ENCODE data around the gene KIAA0825. TPM values are rescaled to one million over a fixed set of nuclear protein-coding genes. Genes with fewer than 3 reads are reported as not detected.

The KIAA0825 gene
- total RNA-seq, 2 donors from 2014 or later, result 2.6 to 3.0 TPM

DNA sequence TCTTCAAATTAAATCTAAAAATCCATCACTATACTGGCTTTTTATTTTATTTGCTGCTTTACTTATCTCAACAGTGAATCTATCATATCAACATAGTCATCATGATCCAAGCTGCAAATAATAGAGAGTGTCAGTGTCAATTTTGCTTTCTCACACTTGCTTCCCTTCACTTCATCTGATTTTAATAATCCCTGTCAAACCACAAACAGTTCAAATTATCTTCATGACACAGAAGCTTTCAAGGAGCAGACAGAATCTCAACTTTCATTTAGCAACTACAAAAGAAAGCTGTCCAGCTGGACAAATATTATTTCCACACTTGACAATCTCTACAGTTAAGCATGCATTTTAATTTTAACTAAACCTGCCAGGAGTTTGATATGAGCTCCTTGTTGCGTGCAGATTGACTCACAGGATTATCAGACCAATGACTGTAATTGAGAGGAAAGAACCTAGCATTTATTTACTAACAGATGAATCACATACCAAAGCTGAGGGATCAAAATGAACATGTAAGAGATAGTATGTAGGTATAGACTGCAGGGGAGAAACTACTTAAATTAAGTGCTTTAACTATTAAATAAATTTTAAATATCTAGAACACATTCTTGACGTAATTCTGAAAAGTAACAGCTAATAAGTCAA is 56.0 kb downstream of the KIAA0825 start:
- no peaks in the 10 kb centered on the region for H3K9me3 ChIP-seq (ENCODE audit: control insufficient read depth, low read length, poor library complexity, severe bottlenecking)
- no peak for ATAC-seq
- no peaks in the 10 kb centered on the region for H3K27me3 Mint-ChIP-seq
- H3K4me3 Mint-ChIP-seq, result no peak overlapping the region
- no peak for DNase-seq
- no peaks in the 10 kb centered on the region for H3K36me3 Mint-ChIP-seq (ENCODE audit: low read depth)
- no peak overlapping the region for H3K27ac Mint-ChIP-seq
- no peaks in the 10 kb centered on the region for H3K4me1 Mint-ChIP-seq

DNA sequence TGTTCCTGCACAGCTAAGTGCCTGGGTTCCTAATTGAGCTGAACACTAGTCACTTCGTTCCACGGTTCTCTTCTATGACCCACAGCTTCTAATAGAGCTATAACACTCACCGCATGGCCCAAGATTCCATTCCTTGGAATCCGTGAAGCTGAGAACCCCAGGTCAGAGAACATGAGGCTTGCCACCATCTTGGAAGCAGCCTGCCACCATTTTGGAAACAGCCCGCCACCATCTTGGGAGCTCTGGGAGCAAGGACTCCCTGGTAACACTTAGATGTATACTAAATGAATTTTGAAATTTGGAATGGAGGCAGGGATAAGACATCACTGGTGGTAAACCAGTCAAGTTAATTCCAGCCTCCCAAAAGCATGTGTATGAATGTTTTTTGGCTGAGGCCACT is 60.4 kb downstream of the KIAA0825 start:
- H3K27ac Mint-ChIP-seq, result no peak overlapping the region
- H3K4me3 Mint-ChIP-seq, result no peak overlapping the region
- no peaks in the 10 kb centered on the region for H3K9me3 ChIP-seq (ENCODE audit: control insufficient read depth, low read length, poor library complexity, severe bottlenecking)
- ATAC-seq (no peak), DNase-seq (no peak)
- H3K4me1 Mint-ChIP-seq, result no peaks in the 10 kb centered on the region
- H3K27me3 Mint-ChIP-seq, result no peaks in the 10 kb centered on the region
- H3K36me3 Mint-ChIP-seq (ENCODE audit: low read depth), result no peaks in the 10 kb centered on the region

DNA sequence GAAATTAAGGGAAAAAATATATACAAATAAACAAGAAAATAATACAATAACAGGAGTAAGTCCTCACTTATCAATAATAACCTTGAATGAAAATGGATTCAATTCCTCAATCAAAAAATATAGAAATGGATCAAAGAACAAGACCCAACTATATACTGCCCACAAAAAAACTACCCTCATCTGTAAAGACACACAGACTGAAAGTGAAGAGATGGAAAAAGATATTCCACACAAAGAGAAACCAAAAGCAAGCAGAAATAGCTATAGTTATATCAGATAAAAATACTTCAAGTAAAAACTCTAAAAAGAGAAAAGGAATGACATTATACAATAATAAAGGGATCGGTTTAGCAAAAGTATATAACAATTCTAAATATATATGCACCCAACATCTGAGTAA is 66.5 kb downstream of the KIAA0825 start:
- no peak overlapping the region for H3K27ac Mint-ChIP-seq

DNA sequence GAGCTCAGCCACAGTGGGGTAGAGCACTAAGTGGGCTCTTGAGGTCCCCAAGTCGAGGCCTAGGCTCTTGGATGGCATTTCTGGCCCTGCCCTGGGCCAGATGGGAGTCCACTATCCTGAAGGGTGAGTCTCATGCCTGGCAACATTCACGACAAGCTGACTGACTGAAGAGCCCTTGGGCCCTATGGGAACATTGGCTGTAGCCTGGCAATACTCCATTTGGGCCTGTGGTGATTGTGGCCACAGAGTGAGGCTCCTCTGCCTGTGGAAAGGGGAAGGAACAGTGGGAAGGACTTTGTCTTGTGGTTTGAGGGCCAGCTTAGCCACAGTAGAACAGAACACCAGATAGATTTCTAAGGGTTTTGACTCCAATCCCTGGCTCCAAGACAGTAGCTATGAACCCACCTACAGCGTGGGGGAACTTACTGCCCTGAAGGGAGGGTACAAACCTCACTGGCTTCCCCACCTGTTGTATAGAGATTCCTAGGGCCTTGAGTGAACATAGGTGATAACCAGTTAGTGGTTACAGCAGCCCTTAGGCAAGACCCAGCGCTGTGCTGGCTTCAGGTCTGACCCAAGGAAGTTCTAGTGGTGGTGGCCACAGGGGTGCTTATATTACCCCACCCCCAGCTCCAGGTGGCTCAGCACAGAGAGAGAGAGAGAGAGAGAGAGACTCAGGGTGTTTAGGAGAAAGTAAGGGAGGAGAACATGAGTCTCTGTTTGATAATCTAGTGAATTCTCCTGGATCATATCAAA is 72.4 kb downstream of the KIAA0825 start:
- H3K9me3 ChIP-seq (ENCODE audit: control insufficient read depth, low read length, poor library complexity, severe bottlenecking), result no peaks in the 10 kb centered on the region
- H3K36me3 Mint-ChIP-seq (ENCODE audit: low read depth), result no peaks in the 10 kb centered on the region
- no peak for ATAC-seq
- peak overlapping the region; percentile 14 for H3K27ac Mint-ChIP-seq
- DNase-seq, result no peak
- no peaks in the 10 kb centered on the region for H3K27me3 Mint-ChIP-seq
- no peak overlapping the region for H3K4me3 Mint-ChIP-seq
- H3K4me1 Mint-ChIP-seq, result peaks cover 8% of the 10 kb centered on the region

More for the DNA sequence above, 66.5 kb downstream of the KIAA0825 start:
- no peaks in the 10 kb centered on the region for H3K27me3 Mint-ChIP-seq
- no peaks in the 10 kb centered on the region for H3K36me3 Mint-ChIP-seq (ENCODE audit: low read depth)
- no peak overlapping the region for H3K4me3 Mint-ChIP-seq
- no peaks in the 10 kb centered on the region for H3K9me3 ChIP-seq (ENCODE audit: control insufficient read depth, low read length, poor library complexity, severe bottlenecking)
- ATAC-seq, result no peak
- DNase-seq, result no peak
- no peaks in the 10 kb centered on the region for H3K4me1 Mint-ChIP-seq

- Mint-ChIP-seq H3K27me3 (no peaks in the 10 kb centered on the region), H3K4me3 (no peak overlapping the region), H3K27ac (no peak overlapping the region), H3K36me3 (ENCODE audit: low read depth) (peaks cover 4% of the 10 kb centered on the region), H3K4me1 (peaks cover 8% of the 10 kb centered on the region)
- peaks cover 3% of the 10 kb centered on the region for H3K9me3 ChIP-seq (ENCODE audit: control insufficient read depth, low read length, poor library complexity, severe bottlenecking)
- no peak for DNase-seq
- no peak for ATAC-seq
Observed at GRCh38 chr5:94544875-94545547, 73.4 kb downstream of the KIAA0825 start.

DNA sequence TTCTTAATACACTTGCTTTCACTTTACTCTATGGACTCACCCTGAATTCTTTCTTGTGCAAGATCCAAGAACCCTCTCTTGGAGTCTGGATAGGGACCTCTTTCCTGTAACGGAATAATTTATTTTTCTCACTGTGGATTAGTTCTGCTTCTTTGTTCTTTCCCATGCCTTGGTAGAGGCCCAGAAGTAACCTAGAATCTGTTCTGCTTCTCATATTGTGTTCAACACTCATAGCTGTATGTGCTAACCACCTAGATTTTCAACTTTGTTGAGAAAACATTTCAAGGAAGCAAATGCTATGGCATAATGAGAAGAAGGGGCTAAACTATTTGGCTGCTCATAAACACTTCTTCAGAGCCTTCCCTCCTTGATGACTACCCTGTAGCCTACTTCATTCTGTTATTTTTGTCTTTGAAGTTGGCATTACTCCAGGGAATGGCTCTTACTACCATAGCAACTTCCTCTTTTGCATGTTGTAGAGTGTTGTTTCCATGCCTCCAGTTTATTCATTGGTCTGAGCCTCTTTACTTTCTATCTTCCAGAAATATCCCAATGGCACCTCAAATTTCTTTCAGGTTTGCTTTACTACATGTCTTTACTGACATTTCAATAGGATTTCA is 74.3 kb downstream of the KIAA0825 start:
- Mint-ChIP-seq H3K4me1 (peaks cover 8% of the 10 kb centered on the region), H3K36me3 (ENCODE audit: low read depth) (peaks cover 5% of the 10 kb centered on the region), H3K27ac (no peak overlapping the region), H3K27me3 (no peaks in the 10 kb centered on the region), H3K4me3 (no peak overlapping the region)
- DNase-seq (no peak), ATAC-seq (no peak)
- H3K9me3 ChIP-seq (ENCODE audit: control insufficient read depth, low read length, poor library complexity, severe bottlenecking), result peaks cover 4% of the 10 kb centered on the region

- peaks cover 10% of the 10 kb centered on the region for H3K4me1 Mint-ChIP-seq
- ATAC-seq, result no peak
- no peak overlapping the region for H3K27ac Mint-ChIP-seq
- no peak for DNase-seq
- H3K27me3 Mint-ChIP-seq, result no peaks in the 10 kb centered on the region
- H3K36me3 Mint-ChIP-seq (ENCODE audit: low read depth), result peaks cover 5% of the 10 kb centered on the region
- no peak overlapping the region for H3K4me3 Mint-ChIP-seq
- peaks cover 4% of the 10 kb centered on the region for H3K9me3 ChIP-seq (ENCODE audit: control insufficient read depth, low read length, poor library complexity, severe bottlenecking)
Observed at GRCh38 chr5:94540856-94541494, 77.4 kb downstream of the KIAA0825 start.

- DNase-seq, result no peak
- Mint-ChIP-seq H3K36me3 (ENCODE audit: low read depth) (peaks cover 5% of the 10 kb centered on the region), H3K4me3 (no peak overlapping the region), H3K27me3 (no peaks in the 10 kb centered on the region), H3K27ac (no peak overlapping the region), H3K4me1 (peaks cover 2% of the 10 kb centered on the region)
- no peak for ATAC-seq
- H3K9me3 ChIP-seq (ENCODE audit: control insufficient read depth, low read length, poor library complexity, severe bottlenecking), result peaks cover 4% of the 10 kb centered on the region
Observed at GRCh38 chr5:94538260-94538659, 80.1 kb downstream of the KIAA0825 start.

DNA sequence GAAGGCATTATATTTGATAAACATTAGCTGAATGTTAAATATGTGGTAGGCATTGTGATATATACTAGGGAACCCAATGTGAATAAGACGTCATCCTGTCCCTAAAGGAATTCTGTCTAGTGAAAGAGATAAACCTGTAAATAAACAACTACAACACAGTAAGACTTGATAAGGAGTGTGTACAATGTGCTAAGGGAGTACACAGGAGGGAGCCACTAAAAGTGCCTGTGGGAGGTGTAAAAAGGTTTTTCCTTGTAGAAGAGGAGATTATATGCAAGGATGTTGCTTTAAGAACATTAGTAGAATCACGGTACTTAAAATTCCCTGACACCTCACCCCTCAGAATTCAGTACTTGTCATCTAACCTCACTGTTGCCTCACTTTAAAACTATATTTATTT is 91.7 kb downstream of the KIAA0825 start:
- Mint-ChIP-seq H3K27me3 (no peaks in the 10 kb centered on the region), H3K36me3 (ENCODE audit: low read depth) (no peaks in the 10 kb centered on the region), H3K4me3 (no peak overlapping the region), H3K4me1 (no peaks in the 10 kb centered on the region), H3K27ac (no peak overlapping the region)
- no peaks in the 10 kb centered on the region for H3K9me3 ChIP-seq (ENCODE audit: control insufficient read depth, low read length, poor library complexity, severe bottlenecking)
- DNase-seq, result no peak
- no peak for ATAC-seq

GRCh38 chr5:94524841-94525697 is 93.3 kb downstream of the KIAA0825 start:
- no peaks in the 10 kb centered on the region for H3K9me3 ChIP-seq (ENCODE audit: control insufficient read depth, low read length, poor library complexity, severe bottlenecking)
- H3K4me1 Mint-ChIP-seq, result no peaks in the 10 kb centered on the region
- no peak for DNase-seq
- H3K27me3 Mint-ChIP-seq, result no peaks in the 10 kb centered on the region
- ATAC-seq, result peak; percentile 68
- H3K36me3 Mint-ChIP-seq (ENCODE audit: low read depth), result no peaks in the 10 kb centered on the region
- H3K27ac Mint-ChIP-seq, result no peak overlapping the region
- H3K4me3 Mint-ChIP-seq, result no peak overlapping the region

DNA sequence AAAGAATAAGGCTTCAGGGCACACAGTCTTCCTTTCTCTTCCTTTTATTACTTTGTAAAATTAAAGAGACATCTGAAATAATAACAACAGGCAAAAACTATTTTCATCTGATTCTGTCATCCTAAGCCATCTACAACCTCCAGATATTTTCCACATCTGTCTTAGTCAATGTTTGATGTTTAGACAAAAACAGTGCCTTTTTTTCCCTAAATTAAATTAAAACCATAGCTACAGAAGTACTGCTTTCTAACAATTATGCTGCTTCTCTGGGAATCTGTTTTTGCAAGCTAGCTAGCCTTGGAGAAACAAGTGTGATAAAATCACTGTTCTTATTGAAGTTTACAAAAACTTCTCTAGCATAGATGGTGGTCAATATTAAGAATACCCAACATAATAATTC is 95.4 kb downstream of the KIAA0825 start:
- DNase-seq (no peak), ATAC-seq (no peak)
- no peak overlapping the region for H3K4me3 Mint-ChIP-seq
- H3K36me3 Mint-ChIP-seq (ENCODE audit: low read depth), result no peaks in the 10 kb centered on the region
- no peaks in the 10 kb centered on the region for H3K9me3 ChIP-seq (ENCODE audit: control insufficient read depth, low read length, poor library complexity, severe bottlenecking)
- no peak overlapping the region for H3K27ac Mint-ChIP-seq
- no peaks in the 10 kb centered on the region for H3K4me1 Mint-ChIP-seq
- H3K27me3 Mint-ChIP-seq, result no peaks in the 10 kb centered on the region

DNA sequence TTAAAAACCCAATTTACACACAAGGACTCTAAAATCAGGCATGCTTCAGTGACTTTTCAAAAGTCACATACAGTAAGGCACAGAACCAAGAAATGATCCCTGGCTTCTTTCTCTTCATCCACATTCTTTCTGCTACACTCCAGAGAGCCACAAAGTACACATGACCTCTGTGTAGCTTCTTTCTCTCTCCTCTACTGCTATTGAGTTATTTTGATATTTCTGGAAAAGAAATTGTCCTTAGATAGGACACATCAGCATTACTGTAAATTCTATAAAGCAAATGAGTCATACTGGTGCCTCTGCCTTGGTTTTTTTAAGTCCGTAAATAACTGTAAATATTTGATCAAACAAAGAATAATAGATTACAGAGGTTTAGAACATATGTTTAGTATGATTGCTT is 96.3 kb downstream of the KIAA0825 start:
- Mint-ChIP-seq H3K36me3 (ENCODE audit: low read depth) (no peaks in the 10 kb centered on the region), H3K27ac (no peak overlapping the region), H3K4me1 (no peaks in the 10 kb centered on the region), H3K27me3 (no peaks in the 10 kb centered on the region), H3K4me3 (no peak overlapping the region)
- DNase-seq (no peak), ATAC-seq (no peak)
- no peaks in the 10 kb centered on the region for H3K9me3 ChIP-seq (ENCODE audit: control insufficient read depth, low read length, poor library complexity, severe bottlenecking)
